ENCODE data around the gene CLSTN2. TPM values are rescaled to one million over a fixed set of nuclear protein-coding genes. Genes with fewer than 3 reads are reported as not detected.

Gene CLSTN2
- total RNA-seq, 1 experiment from 2014 or later = 0.68 TPM

DNA sequence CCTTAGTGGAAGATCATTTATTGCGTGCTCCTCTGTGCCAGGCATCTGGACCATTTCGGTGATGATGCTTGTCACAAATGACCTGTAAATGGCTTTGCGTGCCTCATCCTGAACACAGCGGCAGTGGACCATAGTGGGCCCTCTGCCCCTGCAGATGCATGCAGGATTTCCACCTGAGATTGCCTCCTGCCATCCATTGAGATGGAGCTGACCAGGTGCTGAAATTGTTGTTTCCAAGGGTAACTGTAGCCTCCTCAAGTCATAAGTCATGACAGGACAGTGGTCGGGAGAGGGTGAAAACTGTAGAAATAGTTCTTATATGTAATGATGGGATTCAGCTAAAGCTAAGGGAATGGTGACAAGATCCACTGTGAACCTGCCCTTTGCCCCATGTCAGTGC lies 35.5 kb downstream of the CLSTN2 start:
- Mint-ChIP-seq H3K27me3 (ENCODE audit: low read depth) (peaks cover 12% of the 10 kb centered on the region), H3K9me3 (no peaks in the 10 kb centered on the region), H3K27ac (no peak overlapping the region), H3K4me3 (no peak overlapping the region), H3K36me3 (ENCODE audit: insufficient read depth in 1 of 3, low read depth in 3 of 3) (no peaks in the 10 kb centered on the region), H3K4me1 (no peaks in the 10 kb centered on the region)
- no peak overlapping the region for H3K4me2 ChIP-seq (ENCODE audit: insufficient read depth, insufficient read length, low read length)
- no peak overlapping the region for H3K14ac ChIP-seq (ENCODE audit: insufficient read depth, low read length)
- H2BK12ac ChIP-seq (ENCODE audit: insufficient read length, low read depth, low read length) = no peak overlapping the region
- no peaks in the 10 kb centered on the region for H3K79me1 ChIP-seq (ENCODE audit: insufficient read depth, low read depth, low read length, poor library complexity, severe bottlenecking)
- H3K56ac ChIP-seq (ENCODE audit: insufficient read length, low read depth, low read length) = no peak overlapping the region
- H3K4ac ChIP-seq (ENCODE audit: low read depth, low read length) = no peak overlapping the region
- no peak overlapping the region for H3K9ac ChIP-seq (ENCODE audit: extremely low read depth, insufficient read length, low read length)
- H3K23ac ChIP-seq (ENCODE audit: insufficient read length, low read depth, low read length) = no peak overlapping the region
- H3K9me3 ChIP-seq (ENCODE audit: control insufficient read depth, low read depth, low read length) = no peaks in the 10 kb centered on the region
- no peaks in the 10 kb centered on the region for H4K20me1 ChIP-seq (ENCODE audit: control insufficient read depth, insufficient read depth, insufficient read length)
- no peak overlapping the region for H2AK5ac ChIP-seq (ENCODE audit: insufficient read length, low read length)
- no peak overlapping the region for H3K18ac ChIP-seq (ENCODE audit: insufficient read length, low read depth, low read length)
- H2AFZ ChIP-seq (ENCODE audit: low read length) = no peak overlapping the region
- H4K8ac ChIP-seq (replicated peaks; ENCODE audit: insufficient read length, low read depth, low read length) = no peak overlapping the region
- no peak for TF ChIP-seq CTCF (conservative IDR thresholded peaks at IDR 0.05)
- no peak for DNase-seq
- H3T11ph ChIP-seq (ENCODE audit: low read length) = no peak overlapping the region
- no peak overlapping the region for H2BK15ac ChIP-seq (ENCODE audit: low read depth, low read length)
- H2BK120ac ChIP-seq (ENCODE audit: low read depth, low read length, poor library complexity, severe bottlenecking) = no peak overlapping the region
- H3K79me2 ChIP-seq (ENCODE audit: insufficient read depth, low read length) = no peaks in the 10 kb centered on the region
- WGBS (ENCODE audit: extremely low coverage, insufficient read length, low lambda C conversion rate) = no CpG with 5 or more reads among the region's 5 CpGs
- no peaks in the 10 kb centered on the region for H3K23me2 ChIP-seq (ENCODE audit: insufficient read length, low read depth, low read length, poor library complexity, severe bottlenecking)
- no peaks in the 10 kb centered on the region for H3K4me1 ChIP-seq (ENCODE audit: insufficient read depth, low read length)
- H3K27ac ChIP-seq (ENCODE audit: insufficient read length, low read depth, low read length) = no peak overlapping the region
- no peak overlapping the region for H2BK5ac ChIP-seq (ENCODE audit: insufficient read length, low read length)
- H4K5ac ChIP-seq (ENCODE audit: insufficient read length, low read depth, low read length) = no peak overlapping the region
- H4K91ac ChIP-seq (ENCODE audit: insufficient read length, low read depth, low read length) = no peak overlapping the region
- H2BK20ac ChIP-seq (ENCODE audit: low read depth, low read length, poor library complexity, severe bottlenecking) = no peak overlapping the region
- no peaks in the 10 kb centered on the region for H3K27me3 ChIP-seq (ENCODE audit: insufficient read depth, low read length)

Measured in H9 (cell line).